GM12801 (cell line): ENCODE data around the gene SPTLC1.

Source experiments
- TF ChIP-seq, protein P1 (sequence below): IDR thresholded peaks from one replicate; pipeline ENCODE4 v1.5.1; 2011; ENCODE audit warnings: control low read depth; ENCODE audit not compliant: insufficient read length; ENCODE audit errors: extremely low read depth

Gene SPTLC1

DNA sequence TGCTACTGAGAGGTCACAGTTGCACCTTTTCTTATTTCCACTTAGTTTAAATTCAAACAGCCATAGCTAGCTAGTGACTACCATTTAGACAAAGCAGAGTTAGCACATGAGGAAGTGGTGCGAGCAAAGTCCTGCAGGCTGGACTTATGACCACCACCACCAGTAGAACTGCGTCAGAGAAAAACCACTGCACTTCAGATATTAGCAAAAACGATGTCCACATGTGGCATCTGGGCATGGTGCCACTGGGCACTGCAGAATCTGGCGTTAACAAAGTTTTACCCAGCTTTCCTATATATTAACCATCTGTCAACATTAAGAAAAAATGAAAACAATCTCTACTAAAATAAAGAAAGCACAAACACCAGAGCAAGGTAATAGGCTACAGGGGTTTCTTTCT lies 80.1 kb downstream of the SPTLC1 start:
- TF ChIP-seq, protein P1, sequence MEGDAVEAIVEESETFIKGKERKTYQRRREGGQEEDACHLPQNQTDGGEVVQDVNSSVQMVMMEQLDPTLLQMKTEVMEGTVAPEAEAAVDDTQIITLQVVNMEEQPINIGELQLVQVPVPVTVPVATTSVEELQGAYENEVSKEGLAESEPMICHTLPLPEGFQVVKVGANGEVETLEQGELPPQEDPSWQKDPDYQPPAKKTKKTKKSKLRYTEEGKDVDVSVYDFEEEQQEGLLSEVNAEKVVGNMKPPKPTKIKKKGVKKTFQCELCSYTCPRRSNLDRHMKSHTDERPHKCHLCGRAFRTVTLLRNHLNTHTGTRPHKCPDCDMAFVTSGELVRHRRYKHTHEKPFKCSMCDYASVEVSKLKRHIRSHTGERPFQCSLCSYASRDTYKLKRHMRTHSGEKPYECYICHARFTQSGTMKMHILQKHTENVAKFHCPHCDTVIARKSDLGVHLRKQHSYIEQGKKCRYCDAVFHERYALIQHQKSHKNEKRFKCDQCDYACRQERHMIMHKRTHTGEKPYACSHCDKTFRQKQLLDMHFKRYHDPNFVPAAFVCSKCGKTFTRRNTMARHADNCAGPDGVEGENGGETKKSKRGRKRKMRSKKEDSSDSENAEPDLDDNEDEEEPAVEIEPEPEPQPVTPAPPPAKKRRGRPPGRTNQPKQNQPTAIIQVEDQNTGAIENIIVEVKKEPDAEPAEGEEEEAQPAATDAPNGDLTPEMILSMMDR: no peak

DNA sequence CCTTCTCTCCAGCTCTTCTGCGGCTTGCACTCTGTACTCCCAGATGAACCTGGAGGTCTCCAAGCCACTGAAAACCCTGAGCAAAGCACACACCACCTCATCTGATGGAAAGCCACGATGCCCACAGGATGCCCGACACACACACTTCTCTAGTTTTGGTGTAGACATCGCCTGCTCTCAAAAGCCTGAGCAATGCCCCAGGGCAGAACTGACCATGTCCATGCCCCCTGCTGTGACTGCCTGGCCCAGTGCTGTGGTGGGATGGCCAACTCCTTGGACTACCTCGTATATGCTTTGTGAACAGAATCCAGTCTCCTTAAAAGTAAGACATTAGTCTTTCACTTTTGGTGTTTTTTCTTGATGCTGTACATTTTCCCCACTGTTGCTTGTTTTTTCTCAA lies 81.2 kb downstream of the SPTLC1 start:
- TF ChIP-seq, protein P1: no peak

DNA sequence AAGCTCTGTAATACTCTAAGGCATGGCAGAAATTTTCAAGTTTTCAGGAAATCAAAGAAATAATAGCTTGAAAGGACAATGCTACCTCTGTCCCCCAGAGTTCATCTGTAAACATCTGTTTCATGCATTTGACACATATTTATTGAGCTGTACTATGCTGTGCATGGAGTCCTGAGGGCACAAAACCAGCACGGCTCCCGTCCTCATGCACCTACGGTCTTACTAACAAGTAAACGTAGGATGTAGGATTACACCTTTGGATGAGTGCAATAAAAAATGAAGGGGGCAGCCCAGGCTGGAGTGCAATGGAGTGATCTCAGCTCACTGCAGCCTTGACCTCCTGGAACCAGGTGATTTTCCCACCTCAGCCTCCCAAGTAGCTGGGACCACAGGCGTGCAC lies 81.9 kb downstream of the SPTLC1 start:
- TF ChIP-seq, protein P1: no peak

GRCh38 chr9:92032891-92033290 lies 82.3 kb downstream of the SPTLC1 start:
- TF ChIP-seq, protein P1: no peak

- TF ChIP-seq, protein P1: no peak
Observed at GRCh38 chr9:92030367-92030766, 84.8 kb downstream of the SPTLC1 start.

DNA sequence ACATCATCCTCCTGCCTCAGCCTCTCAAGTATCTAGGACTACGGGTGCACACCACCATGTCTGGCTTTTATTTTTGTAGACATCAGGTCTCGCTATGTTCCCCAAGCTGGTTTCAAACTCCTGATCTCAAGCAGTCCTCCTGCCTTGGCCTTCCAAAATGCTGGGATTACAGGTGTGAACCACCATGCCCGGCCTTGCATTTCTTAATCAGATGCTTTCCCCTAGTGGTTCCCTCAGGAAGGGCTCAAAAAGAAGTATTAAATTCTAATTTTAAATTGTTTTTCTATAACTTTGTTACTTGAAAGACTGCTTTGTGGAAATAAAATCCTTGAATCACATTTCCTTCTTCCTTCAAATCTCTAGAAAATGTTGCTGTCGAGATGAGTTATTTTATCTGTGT lies 85.7 kb downstream of the SPTLC1 start:
- TF ChIP-seq, protein P1: no peak

- TF ChIP-seq, protein P1: no peak
Observed at GRCh38 chr9:92026206-92027002, 88.8 kb downstream of the SPTLC1 start.
